Panc1 (cell line): ENCODE results near the gene MACF1. TPM values are rescaled to one million over a fixed set of nuclear protein-coding genes. Genes with fewer than 3 reads are reported as not detected.

ENCODE experiments used
- ATAC-seq: fragments of 200-7000 bp; cut with Tn5 transposase; 2 replicates; pipeline ENCODE4 v1.9.1; 2020; ENCODE audit warnings: mild to moderate bottlenecking, moderate library complexity
- BruUV-seq: library from RNA; stranded (reverse); fragments of 400-500 nt; replicated peaks from 2 replicates; lab custom pipeline; 2021; lab: Mats Ljungman, UMichigan
- CTCF ChIA-PET: fragments of 300-600 bp; sonication (Branson Sonifier 250); formaldehyde crosslinking; loops from one replicate; lab custom pipeline; 2022; ENCODE audit warnings: antibody characterized with exemption; lab: Charles Lee
- POLR2A ChIA-PET: fragments of 300-600 bp; sonication (Branson Sonifier 250); formaldehyde crosslinking; loops from one replicate; lab custom pipeline; 2022; ENCODE audit warnings: antibody characterized with exemption; lab: Charles Lee
- DNase-seq: peaks from one replicate; pipeline ENCODE4 v3.0.0-alpha.2; 2010; ENCODE audit warnings: low read depth, low spot score
- H3K27ac ChIP-seq: 2 replicates; pipeline ENCODE4 v1.5.1; 2011; ENCODE audit warnings: mild to moderate bottlenecking, low read length, inconsistent platforms
- H3K27me3 ChIP-seq: fragments of 200-500 bp; sonication (Bioruptor generic); 2 replicates; pipeline ENCODE4 v1.6.0; 2014; ENCODE audit warnings: low read length, inconsistent platforms; ENCODE audit not compliant: control insufficient read depth, insufficient read depth
- H3K36me3 ChIP-seq: fragments of 200-500 bp; sonication (Bioruptor generic); 2 replicates; pipeline ENCODE4 v1.5.1; 2014; ENCODE audit warnings: inconsistent platforms, mild to moderate bottlenecking, low read length, moderate library complexity; ENCODE audit not compliant: control insufficient read depth, insufficient read depth
- H3K4me1 ChIP-seq: 2 replicates; pipeline ENCODE4 v1.5.1; 2011; ENCODE audit warnings: inconsistent platforms, mild to moderate bottlenecking, low read length, moderate library complexity; ENCODE audit not compliant: control insufficient read depth, insufficient read depth
- H3K4me3 ChIP-seq, 2 experiments: 2 replicates each; pipeline ENCODE4 v1.5.1; 2011 to 2012; ENCODE audit warnings: low read depth in 2 of 2, low read length in 2 of 2, mild to moderate bottlenecking in 2 of 2, inconsistent platforms in 1 of 2, moderate library complexity in 1 of 2
- H3K9me3 ChIP-seq: fragments of 200-500 bp; sonication (Bioruptor generic); 2 replicates; pipeline ENCODE4 v1.5.1; 2014; ENCODE audit warnings: low read depth, mild to moderate bottlenecking, inconsistent platforms, low read length, moderate library complexity; ENCODE audit not compliant: control insufficient read depth, insufficient read depth
- POLR2AphosphoS5 ChIP-seq: IDR thresholded peaks from 2 replicates; pipeline ENCODE4 v1.6.1; 2012; ENCODE audit warnings: mild to moderate bottlenecking, low read depth, low read length, moderate library complexity
- REST ChIP-seq, 2 experiments: IDR thresholded peaks; 2 replicates each; pipeline ENCODE4 v1.6.1; 2011 to 2012; ENCODE audit warnings: low read depth in 2 of 2, control low read depth in 1 of 2, low read length in 1 of 2, mild to moderate bottlenecking in 1 of 2, moderate library complexity in 1 of 2; ENCODE audit not compliant: insufficient read depth in 1 of 2
- SIN3A ChIP-seq: IDR thresholded peaks from 2 replicates; pipeline ENCODE4 v1.6.1; 2012; ENCODE audit warnings: low read depth, mild to moderate bottlenecking, low read length, moderate library complexity, borderline replicate concordance; ENCODE audit not compliant: insufficient read depth
- TCF7L2 ChIP-seq: IDR thresholded peaks from 2 replicates; pipeline ENCODE4 v1.6.1; 2011; ENCODE audit warnings: mild to moderate bottlenecking, low read depth, low read length, inconsistent platforms
- in situ Hi-C: cut with HindIII; loops from 2 replicates; pipeline ENCODE4 v1.10.0; 2016; ENCODE audit warnings: low sequenced_read_pairs, low pct_unique_long_range_greater_than_20kb
- intact Hi-C: fragments of 100-400 bp; cut with micrococcal nuclease; formaldehyde crosslinking; loops from one replicate; pipeline ENCODE4 v1.10.0; 2022; ENCODE audit not compliant: unreplicated experiment
- total RNA-seq: library from RNA; stranded (reverse); gene quantifications from one replicate; pipeline ENCODE4 v1.2.1, GENCODE V29; 2021; ENCODE audit not compliant: unreplicated experiment
- TF ChIP-seq, protein P1 (sequence below): fragments of 450-650 bp; IDR thresholded peaks from 2 replicates; pipeline ENCODE4 v1.5.1; 2017; ENCODE audit warnings: mild to moderate bottlenecking

MACF1 gene
- total RNA-seq, 1 experiment from 2014 or later = 413 TPM

- Histone ChIP-seq H3K27ac (peak overlapping the region; percentile 97), H3K36me3 (no peaks in the 10 kb centered on the region), H3K9me3 (no peaks in the 10 kb centered on the region), H3K4me1 (peaks cover 73% of the 10 kb centered on the region), H3K4me3 (no peak overlapping the region), H3K27me3 (no peaks in the 10 kb centered on the region)
- CTCF ChIA-PET = interaction anchor here (0.8 kb wide), 1 partner anchor 64 kb away, joined by 3 read pairs; no protein-coding TSS in a partner anchor
- ATAC-seq (no peak), DNase-seq (no peak)
- TF ChIP-seq TCF7L2 = no peak
- no peak for TF ChIP-seq SIN3A
- TF ChIP-seq, protein P1, sequence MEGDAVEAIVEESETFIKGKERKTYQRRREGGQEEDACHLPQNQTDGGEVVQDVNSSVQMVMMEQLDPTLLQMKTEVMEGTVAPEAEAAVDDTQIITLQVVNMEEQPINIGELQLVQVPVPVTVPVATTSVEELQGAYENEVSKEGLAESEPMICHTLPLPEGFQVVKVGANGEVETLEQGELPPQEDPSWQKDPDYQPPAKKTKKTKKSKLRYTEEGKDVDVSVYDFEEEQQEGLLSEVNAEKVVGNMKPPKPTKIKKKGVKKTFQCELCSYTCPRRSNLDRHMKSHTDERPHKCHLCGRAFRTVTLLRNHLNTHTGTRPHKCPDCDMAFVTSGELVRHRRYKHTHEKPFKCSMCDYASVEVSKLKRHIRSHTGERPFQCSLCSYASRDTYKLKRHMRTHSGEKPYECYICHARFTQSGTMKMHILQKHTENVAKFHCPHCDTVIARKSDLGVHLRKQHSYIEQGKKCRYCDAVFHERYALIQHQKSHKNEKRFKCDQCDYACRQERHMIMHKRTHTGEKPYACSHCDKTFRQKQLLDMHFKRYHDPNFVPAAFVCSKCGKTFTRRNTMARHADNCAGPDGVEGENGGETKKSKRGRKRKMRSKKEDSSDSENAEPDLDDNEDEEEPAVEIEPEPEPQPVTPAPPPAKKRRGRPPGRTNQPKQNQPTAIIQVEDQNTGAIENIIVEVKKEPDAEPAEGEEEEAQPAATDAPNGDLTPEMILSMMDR = no peak
- no peak for TF ChIP-seq REST (IDR thresholded peaks at IDR 0.05; ENCODE audit: insufficient read depth in 1 of 2, low read depth in 2 of 2, low read length in 1 of 2)
- TF ChIP-seq POLR2AphosphoS5 = no peak
- in situ Hi-C loops (no loop called here), intact Hi-C loops (loop anchor here (5.0 kb wide), 1 partner anchor 63 kb away; no protein-coding TSS in a partner anchor)
- BruUV-seq = no TSS peak
- POLR2A ChIA-PET = interaction anchor here (0.9 kb wide), 1 partner anchor 84 kb away, joined by 3 read pairs; no protein-coding TSS in a partner anchor
Measured at GRCh38 chr1:39194398-39195051, 10.0 kb upstream of the MACF1 start.

GRCh38 chr1:39195166-39196111 is 9.1 kb upstream of the MACF1 start:
- Histone ChIP-seq H3K27ac (peak overlapping the region; percentile 97), H3K4me3 (no peak overlapping the region), H3K36me3 (no peaks in the 10 kb centered on the region), H3K4me1 (peaks cover 64% of the 10 kb centered on the region), H3K27me3 (no peaks in the 10 kb centered on the region), H3K9me3 (no peaks in the 10 kb centered on the region)
- intact Hi-C loops (no loop called here), in situ Hi-C loops (no loop called here)
- ATAC-seq (no peak), DNase-seq (no peak)
- TF ChIP-seq, protein P1 = no peak
- TF ChIP-seq TCF7L2 (no peak), SIN3A (no peak), POLR2AphosphoS5 (no peak), REST (IDR thresholded peaks at IDR 0.05; ENCODE audit: insufficient read depth in 1 of 2, low read depth in 2 of 2, low read length in 1 of 2) (no peak)
- POLR2A ChIA-PET = interaction anchor here (0.9 kb wide), 1 partner anchor 85 kb away, joined by 3 read pairs; no protein-coding TSS in a partner anchor
- BruUV-seq = TSS peak; percentile 8
- CTCF ChIA-PET = interaction anchor here (0.8 kb wide), 2 partner anchors 20 to 63 kb away, joined by 3 to 5 read pairs; no protein-coding TSS in a partner anchor
